Activated CD4-positive, CD25-positive, alpha-beta regulatory T cell treated with anti-CD3 and anti-CD28 coated beads, Interleukin-2, amount 50 U/mL, for 72 hours (primary cell): ENCODE data around the gene MOK.

ENCODE experiments used
- DNase-seq: peaks from one replicate; pipeline ENCODE4 v3.0.0; 2021

MOK gene

DNA sequence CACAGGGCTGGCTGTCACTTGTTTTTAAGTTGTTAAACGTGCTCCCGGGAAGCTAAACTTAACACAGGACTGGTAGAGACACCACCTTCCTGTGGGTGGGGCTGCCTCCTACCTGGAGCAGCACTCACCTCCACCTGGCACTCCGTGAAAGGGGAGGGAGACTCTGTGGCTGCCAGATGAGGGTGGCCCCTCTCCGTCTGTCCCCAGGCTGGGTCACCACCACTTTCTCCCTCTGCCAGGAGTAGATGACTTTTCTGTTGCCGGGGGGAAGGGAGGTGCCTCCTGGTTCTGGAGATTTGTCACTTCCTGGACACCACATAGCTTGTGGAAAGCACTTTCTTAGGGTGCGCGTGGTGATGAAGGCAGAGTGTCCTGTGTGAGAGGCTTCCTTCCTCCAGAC, 83.9 kb downstream of the MOK start:
- DNase-seq, result no peak

DNA sequence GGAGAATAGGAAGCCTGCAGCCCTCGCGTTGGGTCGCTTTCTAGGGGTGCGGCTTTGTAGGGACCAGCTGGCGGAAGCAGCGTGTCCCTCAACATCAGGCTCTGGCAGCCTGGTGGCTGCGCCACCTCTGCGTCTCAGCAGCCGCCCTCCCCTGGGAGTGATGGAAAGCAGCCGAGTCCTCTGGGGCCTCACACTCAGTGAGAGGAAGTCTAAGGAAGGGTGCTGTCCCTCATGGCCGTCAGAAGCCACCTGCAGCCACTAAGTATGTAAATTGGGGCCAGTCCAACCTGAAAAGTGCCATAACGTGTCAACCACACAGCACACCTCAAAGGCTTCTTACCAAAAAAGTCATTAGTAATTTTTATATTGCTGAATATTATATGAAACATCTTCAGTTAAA, 84.9 kb downstream of the MOK start:
- DNase-seq, result peak; percentile 46

DNA sequence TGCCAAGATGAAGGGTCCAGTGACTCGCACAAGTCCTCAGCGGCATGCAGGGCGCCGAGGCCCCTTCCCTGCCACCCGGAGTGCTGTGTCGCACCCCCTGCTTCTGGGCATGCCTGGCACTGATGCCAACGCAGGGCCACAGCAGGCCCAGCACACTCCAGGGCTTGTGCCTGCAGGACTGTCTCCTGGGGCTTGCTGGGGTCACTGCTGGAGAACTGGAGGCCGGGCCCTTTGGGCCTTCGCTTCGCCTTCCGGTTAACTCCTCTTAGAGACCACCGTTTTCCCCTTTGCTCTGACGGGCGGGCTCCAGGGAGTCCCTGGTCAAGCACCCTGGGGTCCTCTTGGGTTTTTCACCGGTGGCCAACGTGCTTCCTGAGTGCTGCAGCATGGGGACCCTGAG, 85.6 kb downstream of the MOK start:
- DNase-seq, result no peak

DNA sequence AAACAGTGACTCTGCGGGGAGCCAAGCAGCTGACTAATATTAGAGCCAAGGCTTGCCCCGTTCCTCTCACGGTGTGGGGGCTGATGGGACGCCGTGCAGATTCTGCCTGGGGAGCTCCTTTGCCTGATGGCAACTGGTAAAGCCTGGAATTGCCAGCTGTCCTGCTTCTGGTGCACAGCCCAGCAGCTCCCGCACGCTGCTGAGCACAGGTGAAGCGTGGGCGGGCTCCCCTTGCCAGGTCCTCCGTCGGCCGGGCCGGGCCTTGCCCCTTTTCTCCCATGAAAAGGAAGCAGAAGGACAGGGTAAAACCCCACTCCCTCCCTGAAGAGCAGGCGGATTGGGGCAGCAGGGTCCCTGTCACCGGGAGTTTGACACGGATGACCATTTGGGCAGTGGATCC, 86.3 kb downstream of the MOK start:
- DNase-seq, result no peak

DNA sequence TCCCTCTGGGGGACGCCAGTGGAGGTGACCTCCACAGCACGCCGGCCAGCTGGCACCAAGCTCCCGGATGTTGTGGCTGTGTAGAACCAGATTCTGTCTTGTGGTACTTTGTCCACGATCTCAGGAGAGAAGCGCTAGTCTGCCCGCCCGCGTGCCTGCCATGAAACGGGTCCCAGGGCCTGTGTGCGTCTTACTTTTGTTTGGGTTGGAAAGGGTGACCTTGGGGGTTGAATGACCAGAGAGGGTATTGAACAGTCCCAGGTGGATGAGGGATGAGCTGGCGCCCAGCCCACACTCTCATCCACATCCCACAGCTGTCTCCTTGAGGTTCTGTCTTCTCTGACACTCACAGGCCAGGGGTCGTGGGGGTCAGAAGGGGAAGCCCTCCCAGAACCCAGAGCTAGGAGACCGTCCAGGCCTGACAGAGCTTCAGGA, 87.0 kb downstream of the MOK start:
- DNase-seq, result no peak

DNA sequence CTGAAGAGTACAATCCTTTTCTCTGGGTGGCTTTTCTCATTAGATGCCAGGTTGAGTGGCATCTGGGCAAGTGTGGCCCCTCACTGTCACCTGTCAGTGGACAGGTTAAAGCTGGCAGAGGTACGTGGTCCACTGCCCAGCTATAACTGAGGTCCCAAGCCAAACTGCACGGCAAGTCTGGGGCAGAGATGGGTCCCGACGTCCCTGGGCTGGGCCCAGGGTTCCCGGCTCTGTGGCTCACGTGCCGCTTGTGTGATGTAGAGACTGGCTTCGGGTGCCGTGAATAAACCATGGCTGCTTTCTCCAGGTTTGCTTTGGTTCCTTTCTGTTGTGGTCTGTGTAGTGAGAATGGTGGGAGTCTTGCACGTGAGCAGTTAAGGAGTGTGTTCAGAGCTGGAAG, 87.6 kb downstream of the MOK start:
- DNase-seq, result no peak

DNA sequence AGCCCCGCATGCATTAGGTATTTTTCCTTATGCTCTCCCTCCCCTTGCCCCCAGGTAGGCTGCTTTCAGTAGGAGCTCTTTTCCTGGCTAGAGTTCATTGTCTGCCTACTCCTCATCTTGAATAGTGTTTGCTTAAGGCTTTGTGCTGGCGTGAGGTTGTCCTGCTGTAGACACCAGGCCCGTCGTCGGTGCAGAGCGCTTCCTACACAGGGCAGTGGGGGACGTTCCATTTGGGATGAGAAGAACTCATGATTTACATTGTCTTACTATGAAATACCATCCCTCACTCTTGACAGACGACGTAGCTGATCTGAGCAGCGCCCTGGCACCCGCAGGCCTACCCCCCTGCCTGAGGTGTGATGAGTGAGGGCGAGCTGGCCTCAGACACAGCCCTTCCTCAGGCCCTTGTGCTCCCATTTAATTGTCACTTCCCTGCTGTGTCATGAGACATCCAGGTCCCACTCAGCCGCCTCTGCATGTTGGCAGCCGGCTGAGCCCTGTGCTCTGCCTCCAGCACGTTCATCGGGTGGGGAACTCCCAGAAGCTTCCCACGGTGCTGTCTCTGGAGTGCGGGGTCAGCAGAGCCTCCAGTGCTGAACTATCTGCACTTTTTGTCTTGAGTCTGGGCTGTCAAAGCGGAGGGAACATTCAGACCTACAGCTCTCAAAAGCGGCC, 89.3 kb downstream of the MOK start:
- DNase-seq, result no peak

DNA sequence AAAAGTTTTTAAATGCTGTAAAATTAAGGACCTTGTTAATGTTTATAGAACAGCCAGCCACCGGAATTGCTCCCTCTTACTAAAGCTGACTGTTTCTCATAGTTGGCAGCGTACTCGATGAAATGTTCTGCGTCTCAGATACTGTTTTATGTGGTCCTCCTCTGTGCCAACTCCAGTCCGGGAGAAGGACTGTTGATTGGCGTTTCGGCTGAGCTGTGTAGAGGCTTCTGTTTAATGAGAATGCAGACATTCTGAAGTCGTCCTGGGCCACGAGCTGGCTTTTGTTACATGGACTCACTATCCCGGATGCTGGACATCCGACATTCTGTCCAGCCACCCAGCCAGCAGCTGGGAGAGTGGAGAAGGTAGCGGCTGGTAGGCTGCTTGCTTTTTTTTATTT, 89.9 kb downstream of the MOK start:
- DNase-seq, result no peak

DNA sequence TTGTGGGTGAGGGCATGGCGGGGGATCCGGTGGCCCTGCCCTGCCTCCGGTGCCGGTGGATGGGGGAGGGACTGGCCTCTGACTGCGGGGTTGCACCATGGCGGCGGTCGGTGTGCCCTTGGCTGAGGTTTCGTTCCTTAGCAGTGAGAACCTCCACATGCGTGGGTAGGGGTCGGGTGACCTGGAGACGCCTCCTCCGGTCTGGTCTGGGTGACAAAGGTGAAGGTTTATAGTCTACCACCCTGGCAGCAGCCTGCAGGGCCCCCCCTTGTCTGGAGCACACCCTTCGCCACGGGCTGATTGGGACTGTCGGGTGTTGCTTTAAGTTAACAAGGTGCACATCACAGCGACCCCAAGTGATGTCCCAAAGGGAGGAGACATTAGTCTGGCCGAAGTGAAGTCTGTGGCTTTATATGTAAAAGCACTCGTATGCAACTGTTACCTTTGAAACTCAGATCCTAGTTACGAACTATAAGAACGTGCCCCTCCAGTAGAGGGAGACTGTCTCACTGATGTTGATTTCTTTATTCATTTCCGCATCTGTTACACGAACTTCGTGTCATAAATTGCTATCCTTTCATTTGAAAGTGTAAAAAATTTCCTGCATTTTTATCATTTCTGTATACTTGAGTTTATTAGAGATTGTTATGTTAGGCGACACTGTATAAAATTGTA, 90.8 kb downstream of the MOK start:
- no peak for DNase-seq

DNA sequence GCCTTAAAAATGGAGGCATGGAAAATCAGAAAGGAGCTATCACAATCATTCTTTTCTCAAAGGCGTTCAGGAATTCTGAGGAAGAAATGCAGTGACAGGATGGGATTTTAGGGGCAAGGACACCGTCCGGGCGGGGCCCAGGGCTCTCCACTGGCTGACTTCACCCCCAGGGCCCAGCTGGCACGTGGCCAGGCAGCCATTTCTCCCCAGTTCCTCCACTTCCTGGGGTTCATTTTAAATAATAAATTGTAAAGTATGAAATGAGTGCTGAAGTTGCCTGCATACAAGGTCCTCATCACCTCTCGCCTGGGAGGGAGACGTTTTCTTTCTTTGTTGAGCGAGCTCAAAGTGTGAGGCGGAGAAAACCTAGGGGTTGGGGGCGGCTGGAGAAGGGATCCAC, 91.5 kb downstream of the MOK start:
- no peak for DNase-seq

DNA sequence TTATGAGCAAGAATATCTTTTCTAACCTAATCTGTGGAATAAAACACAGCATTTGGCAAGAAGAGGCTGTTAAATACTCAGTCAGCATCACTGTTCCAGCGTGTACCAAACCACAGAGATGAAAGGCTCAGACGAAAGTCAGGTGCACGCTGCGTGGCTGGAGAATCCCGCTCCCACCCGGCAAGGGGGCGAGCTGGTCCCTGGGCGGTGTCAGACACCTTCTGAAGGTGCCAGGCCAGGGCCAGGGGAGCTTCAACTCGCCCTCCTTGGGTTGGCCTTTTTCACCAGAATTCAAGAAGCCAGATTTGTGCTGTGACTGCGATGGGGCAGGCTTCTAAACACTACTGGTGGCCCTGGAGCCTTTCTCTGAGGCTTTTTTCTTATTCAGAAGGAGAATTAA, 92.1 kb downstream of the MOK start:
- no peak for DNase-seq

DNA sequence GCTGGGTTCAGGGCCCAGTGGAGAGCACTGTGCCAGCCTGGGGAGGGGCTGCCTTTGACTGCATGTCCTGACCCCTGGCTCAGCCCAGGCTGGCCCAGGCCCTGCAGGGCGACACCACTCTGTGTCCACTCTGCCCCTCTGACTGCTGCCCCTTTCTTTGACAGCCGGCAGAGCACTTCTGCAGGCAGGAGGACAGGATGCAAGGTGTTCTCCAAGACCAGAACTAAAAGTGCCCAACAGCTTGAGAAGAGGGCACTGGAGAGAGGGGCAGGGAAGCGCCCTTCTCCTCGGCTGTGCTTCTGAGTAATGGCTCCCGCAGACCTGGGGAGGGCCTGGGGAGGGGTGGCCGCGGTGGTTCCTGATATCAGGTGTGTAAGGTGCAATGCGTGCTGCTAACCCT, 92.6 kb downstream of the MOK start:
- DNase-seq, result no peak

DNA sequence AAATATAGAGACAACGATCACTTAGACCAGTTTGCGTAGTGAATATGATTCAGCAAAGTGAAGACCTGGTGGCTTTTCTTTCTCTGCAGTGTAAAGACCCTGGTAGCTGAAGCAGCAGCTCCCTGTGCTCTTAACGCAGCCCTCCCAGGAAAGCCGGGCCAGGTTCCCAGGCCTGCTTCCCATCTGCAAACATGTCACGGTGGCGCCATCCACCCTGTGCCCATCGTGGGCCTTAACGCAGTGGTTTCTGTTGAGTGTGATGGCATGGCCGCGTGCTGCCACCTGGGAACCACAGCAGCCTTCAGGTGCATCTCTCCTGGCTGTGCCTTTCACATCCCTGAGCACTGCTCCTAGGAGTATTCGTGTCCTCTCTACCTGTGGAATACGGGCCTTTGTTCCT, 93.7 kb downstream of the MOK start:
- DNase-seq, result no peak

DNA sequence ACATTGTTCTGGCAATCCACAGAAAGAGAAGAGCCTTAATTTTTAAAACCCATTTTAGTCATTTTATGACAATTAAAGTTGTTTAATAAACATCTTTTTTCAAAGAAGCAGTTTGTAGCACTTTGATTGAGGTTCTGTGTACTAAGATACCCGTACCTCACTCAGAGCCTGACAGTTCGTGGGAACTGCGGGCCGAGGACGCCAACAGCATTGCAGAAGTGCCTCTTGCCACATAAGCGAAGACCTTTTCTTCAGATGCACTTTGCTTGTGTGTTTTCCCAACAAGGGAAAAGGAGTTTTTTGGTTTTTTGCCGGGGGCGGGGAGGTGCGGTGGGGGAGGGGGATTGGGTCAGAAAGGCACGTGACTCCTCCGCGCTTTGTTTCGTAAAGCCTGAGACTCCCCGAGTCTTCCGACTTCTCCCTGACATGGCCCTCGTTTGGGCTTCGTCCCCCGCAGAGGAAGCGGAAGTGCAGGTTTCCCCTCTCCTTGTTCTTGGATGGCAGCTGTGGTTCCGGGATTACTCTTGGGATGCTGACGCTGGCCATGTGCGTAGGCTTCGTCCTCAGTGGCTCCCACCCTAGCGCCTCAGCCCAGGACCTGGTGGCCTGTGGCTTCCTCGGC, 94.4 kb downstream of the MOK start:
- no peak for DNase-seq

DNA sequence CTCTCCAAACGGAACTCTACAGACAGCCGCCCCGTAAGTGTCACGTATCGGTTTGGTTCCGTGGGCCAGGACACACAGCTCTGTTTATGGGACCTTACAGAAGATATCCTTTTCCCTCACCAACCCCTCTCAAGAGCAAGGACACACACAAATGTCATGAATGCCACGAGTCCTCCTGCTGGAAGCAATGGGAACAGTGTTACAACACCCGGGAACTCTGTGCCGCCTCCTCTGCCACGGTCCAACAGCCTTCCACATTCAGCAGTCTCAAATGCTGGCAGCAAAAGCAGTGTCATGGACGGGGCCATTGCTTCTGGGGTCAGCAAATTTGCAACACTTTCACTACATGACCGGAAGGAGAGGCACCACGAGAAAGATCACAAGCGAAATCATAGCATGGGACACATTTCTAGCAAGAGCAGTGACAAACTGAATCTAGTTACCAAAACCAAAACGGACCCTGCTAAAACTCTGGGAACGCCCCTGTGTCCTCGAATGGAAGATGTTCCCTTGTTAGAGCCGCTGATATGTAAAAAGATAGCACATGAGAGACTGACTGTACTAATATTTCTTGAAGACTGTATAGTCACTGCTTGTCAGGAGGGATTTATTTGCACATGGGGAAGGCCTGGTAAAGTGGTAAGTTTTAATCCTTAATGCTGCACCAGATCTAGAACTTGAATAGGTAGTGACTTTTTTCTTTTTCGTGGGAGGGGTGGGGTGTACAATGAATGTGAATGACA, 95.6 kb downstream of the MOK start:
- DNase-seq, result no peak

DNA sequence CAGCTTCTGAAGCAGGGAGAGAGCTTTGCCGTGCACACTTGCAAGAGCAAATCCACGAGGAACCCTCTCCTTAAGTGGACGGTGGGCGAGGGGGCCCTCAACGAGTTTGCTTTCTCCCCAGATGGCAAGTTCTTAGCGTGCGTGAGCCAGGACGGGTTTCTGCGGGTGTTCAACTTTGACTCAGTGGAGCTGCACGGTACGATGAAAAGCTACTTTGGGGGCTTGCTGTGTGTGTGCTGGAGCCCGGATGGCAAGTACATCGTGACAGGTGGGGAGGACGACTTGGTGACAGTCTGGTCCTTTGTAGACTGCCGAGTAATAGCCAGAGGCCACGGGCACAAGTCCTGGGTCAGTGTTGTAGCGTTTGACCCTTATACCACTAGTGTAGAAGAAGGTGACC, 96.2 kb downstream of the MOK start:
- DNase-seq, result no peak

DNA sequence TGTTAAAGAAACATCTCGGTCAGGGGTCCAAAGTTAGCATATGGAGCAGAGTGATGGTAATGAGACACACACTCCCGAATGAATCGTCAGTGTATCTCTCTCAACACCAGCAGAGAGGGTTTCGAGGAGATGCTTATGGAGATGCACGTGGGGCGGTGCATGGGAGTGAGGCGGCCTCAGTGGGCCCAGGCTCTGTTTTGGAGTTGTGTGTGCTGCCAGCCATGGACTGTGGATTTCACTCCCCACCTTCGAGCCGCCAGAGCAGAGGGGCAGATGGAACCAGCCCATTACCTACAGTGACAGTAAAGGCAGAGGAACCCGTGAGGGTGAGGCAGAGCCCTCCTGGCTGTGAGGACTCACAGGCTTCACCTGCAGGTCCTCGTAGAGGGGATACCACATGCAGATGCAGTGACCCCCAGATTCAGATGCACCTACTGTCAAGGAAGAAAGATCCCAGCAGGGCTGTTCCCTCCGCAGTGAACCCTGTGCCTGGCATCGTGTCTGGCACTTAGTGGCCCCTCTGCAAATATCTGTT, 97.1 kb downstream of the MOK start:
- DNase-seq, result no peak

DNA sequence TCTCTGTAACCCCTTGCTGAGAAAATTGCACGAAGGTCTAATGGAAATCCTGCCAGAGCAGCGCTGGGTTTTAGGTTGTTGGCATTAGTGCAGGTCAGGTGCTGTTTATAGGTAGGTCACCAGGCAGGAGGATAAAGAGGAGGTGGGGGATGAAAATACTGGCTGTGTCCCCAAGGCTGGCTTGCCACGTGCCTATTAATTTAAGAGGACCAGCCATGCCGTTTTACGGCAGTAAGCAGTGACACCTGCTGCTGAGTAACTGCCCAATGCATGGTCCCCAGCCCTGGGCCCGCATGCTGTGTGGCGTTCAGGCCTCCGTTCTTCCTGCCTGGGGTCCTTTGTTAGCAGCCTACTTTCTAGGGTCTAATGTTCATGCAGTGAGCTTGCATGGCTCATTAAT, 98.0 kb downstream of the MOK start:
- DNase-seq, result no peak

DNA sequence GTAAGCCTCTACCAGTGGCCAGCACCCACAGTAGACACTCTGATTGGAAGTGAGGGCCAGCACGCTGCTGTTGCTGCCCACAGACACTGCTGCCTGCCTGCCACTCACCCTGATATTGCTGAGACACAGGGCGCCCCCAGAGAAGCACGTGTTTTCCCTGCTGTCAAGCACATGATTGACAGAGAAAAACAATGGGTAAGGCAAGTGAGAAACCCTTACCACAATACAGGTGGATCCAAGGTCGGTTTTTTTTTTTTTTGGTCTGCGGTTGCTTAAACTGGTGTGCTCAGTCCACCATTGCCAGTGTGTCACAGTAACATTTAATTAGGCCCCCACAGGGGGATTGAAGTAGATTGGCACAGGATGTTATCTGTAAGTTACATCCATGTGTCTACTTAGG, 99.4 kb downstream of the MOK start:
- no peak for DNase-seq

DNA sequence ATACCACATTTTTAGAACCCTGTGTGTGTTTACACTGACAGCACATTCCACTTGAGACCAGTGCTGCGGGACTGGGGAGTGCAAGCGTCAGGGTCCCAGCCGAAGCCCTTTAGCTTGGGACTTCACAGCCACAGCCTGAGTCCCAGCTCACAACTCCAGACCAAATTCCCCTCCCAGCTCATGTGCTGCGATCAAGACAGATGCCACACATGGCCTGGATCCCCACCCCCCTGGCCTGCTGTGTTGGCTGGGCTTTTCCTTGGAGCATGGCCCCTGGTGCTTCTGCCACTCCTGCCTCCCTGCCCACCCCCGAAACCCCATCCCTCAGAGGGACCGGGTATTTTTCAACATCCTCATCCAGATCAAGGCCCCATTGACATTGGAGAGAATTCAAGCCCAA, 101.6 kb downstream of the MOK start:
- no peak for DNase-seq

DNA sequence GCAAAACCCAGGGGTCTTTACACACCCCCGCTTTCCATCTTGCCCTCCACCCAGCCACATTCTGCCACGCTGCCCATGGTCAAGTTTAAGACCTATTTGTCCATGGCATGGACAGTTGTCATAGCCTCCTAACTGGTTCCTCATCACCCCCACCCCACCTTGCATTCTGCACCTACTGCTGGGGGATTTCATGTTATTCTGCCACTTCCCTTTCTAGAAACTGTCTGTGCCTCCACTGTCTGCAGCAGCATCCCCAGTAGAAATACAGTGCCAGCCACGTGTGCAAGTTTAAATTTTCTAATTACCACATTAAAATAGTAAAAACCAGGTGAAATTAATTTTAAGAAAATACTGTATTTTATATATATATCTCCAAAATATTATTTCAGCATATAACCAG, 102.0 kb downstream of the MOK start:
- no peak for DNase-seq

DNA sequence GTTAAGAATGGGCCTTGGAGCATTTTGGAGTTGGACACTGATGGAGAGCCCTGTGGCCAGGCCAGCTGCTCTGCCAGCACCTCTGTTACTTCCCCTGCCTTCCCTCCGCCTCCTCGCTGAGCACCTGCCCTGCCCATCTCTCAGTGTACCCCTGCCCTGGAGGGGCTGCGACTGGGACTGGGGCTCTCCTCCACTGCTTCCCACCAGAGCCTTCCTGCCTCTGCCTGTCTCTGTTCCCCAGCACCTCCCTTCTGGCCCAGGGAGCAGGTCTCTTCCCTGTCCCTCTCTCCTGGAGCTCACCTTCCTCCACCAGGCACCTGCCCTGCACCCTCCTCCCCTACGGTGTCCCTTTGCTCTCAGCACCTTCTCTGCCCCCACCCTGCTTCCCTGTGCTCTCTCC, 103.2 kb downstream of the MOK start:
- no peak for DNase-seq

DNA sequence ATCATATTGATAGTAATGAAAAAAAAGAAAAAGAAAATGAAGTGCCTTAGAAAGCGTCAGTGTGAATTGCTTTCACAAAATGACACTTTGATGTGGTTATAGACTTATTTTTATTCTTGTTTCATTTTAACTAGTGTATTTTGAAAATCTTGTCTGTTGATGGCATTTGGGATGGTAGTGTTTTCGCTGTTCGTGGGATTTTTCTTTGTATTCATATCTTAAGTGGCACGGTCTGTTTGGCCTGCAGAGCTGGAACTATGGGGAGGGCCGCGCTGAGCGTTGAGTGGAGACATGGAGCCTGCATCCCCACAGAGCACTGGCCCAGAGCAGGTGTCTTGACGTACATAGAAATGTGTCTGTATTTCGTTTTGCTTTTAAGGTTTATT, 103.6 kb downstream of the MOK start:
- DNase-seq, result no peak
